Measurements from ENCODE around the gene LMCD1. TPM values are rescaled to one million over a fixed set of nuclear protein-coding genes. Genes with fewer than 3 reads are reported as not detected.

The LMCD1 gene
- total and polyA plus RNA-seq, 2 donors, result 7.8 to 34.7 TPM

- Histone ChIP-seq H3K36me3 (ENCODE audit: control insufficient read depth in 2 of 2, insufficient read depth in 2 of 2, low read length in 1 of 2) (no peaks in the 10 kb centered on the region), H3K4me3 (ENCODE audit: low read length in 2 of 2) (no peak overlapping the region), H3K4me1 (ENCODE audit: control insufficient read depth in 2 of 2, insufficient read depth in 2 of 2, low read length in 2 of 2) (no peaks in the 10 kb centered on the region), H3K27ac (ENCODE audit: low read depth in 1 of 2, low read length in 1 of 2) (no peak overlapping the region), H3K27me3 (ENCODE audit: control insufficient read depth in 2 of 2, insufficient read depth in 1 of 2, low read length in 1 of 2) (no peaks in the 10 kb centered on the region), H3K9me3 (ENCODE audit: control insufficient read depth in 2 of 2, insufficient read depth in 1 of 2, low read length in 1 of 2) (no peaks in the 10 kb centered on the region)
- WGBS, result 89% methylated on average over 8 of the region's 8 CpGs
- no peak for DNase-seq (ENCODE audit: low read depth in 6 of 9, low spot score in 9 of 9)
Measured at GRCh38 chr3:8536096-8537056, 34.8 kb downstream of the LMCD1 start.

- H3K4me3 ChIP-seq (ENCODE audit: low read length in 2 of 2), result no peak overlapping the region
- H3K27ac ChIP-seq (ENCODE audit: low read depth in 1 of 2, low read length in 1 of 2), result no peak overlapping the region
- no peak for DNase-seq (ENCODE audit: low read depth in 6 of 9, low spot score in 9 of 9)
- no peaks in the 10 kb centered on the region for H3K36me3 ChIP-seq (ENCODE audit: control insufficient read depth in 2 of 2, insufficient read depth in 2 of 2, low read length in 1 of 2)
- no peaks in the 10 kb centered on the region for H3K4me1 ChIP-seq (ENCODE audit: control insufficient read depth in 2 of 2, insufficient read depth in 2 of 2, low read length in 2 of 2)
- no peaks in the 10 kb centered on the region for H3K9me3 ChIP-seq (ENCODE audit: control insufficient read depth in 2 of 2, insufficient read depth in 1 of 2, low read length in 1 of 2)
- WGBS, result 71% methylated on average over 1 of the region's 1 CpG
- no peaks in the 10 kb centered on the region for H3K27me3 ChIP-seq (ENCODE audit: control insufficient read depth in 2 of 2, insufficient read depth in 1 of 2, low read length in 1 of 2)
Measured at GRCh38 chr3:8537440-8537839, 35.8 kb downstream of the LMCD1 start.

- 97% methylated on average over 4 of the region's 4 CpGs for WGBS
- Histone ChIP-seq H3K27ac (ENCODE audit: low read depth in 1 of 2, low read length in 1 of 2) (no peak overlapping the region), H3K4me1 (ENCODE audit: control insufficient read depth in 2 of 2, insufficient read depth in 2 of 2, low read length in 2 of 2) (no peaks in the 10 kb centered on the region), H3K4me3 (ENCODE audit: low read length in 2 of 2) (no peak overlapping the region), H3K36me3 (ENCODE audit: control insufficient read depth in 2 of 2, insufficient read depth in 2 of 2, low read length in 1 of 2) (no peaks in the 10 kb centered on the region), H3K27me3 (ENCODE audit: control insufficient read depth in 2 of 2, insufficient read depth in 1 of 2, low read length in 1 of 2) (no peaks in the 10 kb centered on the region), H3K9me3 (ENCODE audit: control insufficient read depth in 2 of 2, insufficient read depth in 1 of 2, low read length in 1 of 2) (no peaks in the 10 kb centered on the region)
- DNase-seq (ENCODE audit: low read depth in 6 of 9, low spot score in 9 of 9), result no peak
Measured at GRCh38 chr3:8538223-8538622, 36.6 kb downstream of the LMCD1 start.

GRCh38 chr3:8538913-8539312 lies 37.3 kb downstream of the LMCD1 start:
- Histone ChIP-seq H3K36me3 (ENCODE audit: control insufficient read depth in 2 of 2, insufficient read depth in 2 of 2, low read length in 1 of 2) (no peaks in the 10 kb centered on the region), H3K4me1 (ENCODE audit: control insufficient read depth in 2 of 2, insufficient read depth in 2 of 2, low read length in 2 of 2) (no peaks in the 10 kb centered on the region), H3K9me3 (ENCODE audit: control insufficient read depth in 2 of 2, insufficient read depth in 1 of 2, low read length in 1 of 2) (no peaks in the 10 kb centered on the region), H3K27ac (ENCODE audit: low read depth in 1 of 2, low read length in 1 of 2) (no peak overlapping the region), H3K4me3 (ENCODE audit: low read length in 2 of 2) (no peak overlapping the region), H3K27me3 (ENCODE audit: control insufficient read depth in 2 of 2, insufficient read depth in 1 of 2, low read length in 1 of 2) (no peaks in the 10 kb centered on the region)
- WGBS, result 89% methylated on average over 3 of the region's 3 CpGs
- DNase-seq (ENCODE audit: low read depth in 6 of 9, low spot score in 9 of 9), result no peak

- no peak for DNase-seq (ENCODE audit: low read depth in 6 of 9, low spot score in 9 of 9)
- Histone ChIP-seq H3K27ac (ENCODE audit: low read depth in 1 of 2, low read length in 1 of 2) (no peak overlapping the region), H3K4me1 (ENCODE audit: control insufficient read depth in 2 of 2, insufficient read depth in 2 of 2, low read length in 2 of 2) (no peaks in the 10 kb centered on the region), H3K27me3 (ENCODE audit: control insufficient read depth in 2 of 2, insufficient read depth in 1 of 2, low read length in 1 of 2) (no peaks in the 10 kb centered on the region), H3K9me3 (ENCODE audit: control insufficient read depth in 2 of 2, insufficient read depth in 1 of 2, low read length in 1 of 2) (no peaks in the 10 kb centered on the region), H3K4me3 (ENCODE audit: low read length in 2 of 2) (no peak overlapping the region), H3K36me3 (ENCODE audit: control insufficient read depth in 2 of 2, insufficient read depth in 2 of 2, low read length in 1 of 2) (no peaks in the 10 kb centered on the region)
- WGBS, result 86% methylated on average over 7 of the region's 7 CpGs
Measured at GRCh38 chr3:8539419-8539818, 37.8 kb downstream of the LMCD1 start.

GRCh38 chr3:8540456-8540855 lies 38.8 kb downstream of the LMCD1 start:
- H3K27ac ChIP-seq (ENCODE audit: low read depth in 1 of 2, low read length in 1 of 2), result no peak overlapping the region
- no peaks in the 10 kb centered on the region for H3K27me3 ChIP-seq (ENCODE audit: control insufficient read depth in 2 of 2, insufficient read depth in 1 of 2, low read length in 1 of 2)
- DNase-seq (ENCODE audit: low read depth in 6 of 9, low spot score in 9 of 9), result no peak
- no peaks in the 10 kb centered on the region for H3K9me3 ChIP-seq (ENCODE audit: control insufficient read depth in 2 of 2, insufficient read depth in 1 of 2, low read length in 1 of 2)
- H3K36me3 ChIP-seq (ENCODE audit: control insufficient read depth in 2 of 2, insufficient read depth in 2 of 2, low read length in 1 of 2), result no peaks in the 10 kb centered on the region
- H3K4me1 ChIP-seq (ENCODE audit: control insufficient read depth in 2 of 2, insufficient read depth in 2 of 2, low read length in 2 of 2), result no peaks in the 10 kb centered on the region
- 82% methylated on average over 6 of the region's 6 CpGs for WGBS
- no peak overlapping the region for H3K4me3 ChIP-seq (ENCODE audit: low read length in 2 of 2)

- Histone ChIP-seq H3K27me3 (ENCODE audit: control insufficient read depth in 2 of 2, insufficient read depth in 1 of 2, low read length in 1 of 2) (no peaks in the 10 kb centered on the region), H3K36me3 (ENCODE audit: control insufficient read depth in 2 of 2, insufficient read depth in 2 of 2, low read length in 1 of 2) (no peaks in the 10 kb centered on the region), H3K27ac (ENCODE audit: low read depth in 1 of 2, low read length in 1 of 2) (no peak overlapping the region), H3K9me3 (ENCODE audit: control insufficient read depth in 2 of 2, insufficient read depth in 1 of 2, low read length in 1 of 2) (no peaks in the 10 kb centered on the region), H3K4me1 (ENCODE audit: control insufficient read depth in 2 of 2, insufficient read depth in 2 of 2, low read length in 2 of 2) (no peaks in the 10 kb centered on the region), H3K4me3 (ENCODE audit: low read length in 2 of 2) (no peak overlapping the region)
- 95% methylated on average over 9 of the region's 9 CpGs for WGBS
- no peak for DNase-seq (ENCODE audit: low read depth in 6 of 9, low spot score in 9 of 9)
Measured at GRCh38 chr3:8541486-8541885, 39.9 kb downstream of the LMCD1 start.

- H3K36me3 ChIP-seq (ENCODE audit: control insufficient read depth in 2 of 2, insufficient read depth in 2 of 2, low read length in 1 of 2), result no peaks in the 10 kb centered on the region
- H3K27me3 ChIP-seq (ENCODE audit: control insufficient read depth in 2 of 2, insufficient read depth in 1 of 2, low read length in 1 of 2), result no peaks in the 10 kb centered on the region
- DNase-seq (ENCODE audit: low read depth in 6 of 9, low spot score in 9 of 9), result no peak
- H3K9me3 ChIP-seq (ENCODE audit: control insufficient read depth in 2 of 2, insufficient read depth in 1 of 2, low read length in 1 of 2), result no peaks in the 10 kb centered on the region
- WGBS, result 91% methylated on average over 12 of the region's 12 CpGs
- H3K27ac ChIP-seq (ENCODE audit: low read depth in 1 of 2, low read length in 1 of 2), result no peak overlapping the region
- no peak overlapping the region for H3K4me3 ChIP-seq (ENCODE audit: low read length in 2 of 2)
- no peaks in the 10 kb centered on the region for H3K4me1 ChIP-seq (ENCODE audit: control insufficient read depth in 2 of 2, insufficient read depth in 2 of 2, low read length in 2 of 2)
Measured at GRCh38 chr3:8542190-8543135, 40.8 kb downstream of the LMCD1 start.

GRCh38 chr3:8546609-8547008 lies 45.0 kb downstream of the LMCD1 start:
- Histone ChIP-seq H3K27ac (ENCODE audit: low read depth in 1 of 2, low read length in 1 of 2) (no peak overlapping the region), H3K27me3 (ENCODE audit: control insufficient read depth in 2 of 2, insufficient read depth in 1 of 2, low read length in 1 of 2) (no peaks in the 10 kb centered on the region), H3K9me3 (ENCODE audit: control insufficient read depth in 2 of 2, insufficient read depth in 1 of 2, low read length in 1 of 2) (no peaks in the 10 kb centered on the region), H3K36me3 (ENCODE audit: control insufficient read depth in 2 of 2, insufficient read depth in 2 of 2, low read length in 1 of 2) (no peaks in the 10 kb centered on the region), H3K4me3 (ENCODE audit: low read length in 2 of 2) (no peak overlapping the region), H3K4me1 (ENCODE audit: control insufficient read depth in 2 of 2, insufficient read depth in 2 of 2, low read length in 2 of 2) (no peaks in the 10 kb centered on the region)
- DNase-seq (ENCODE audit: low read depth in 6 of 9, low spot score in 9 of 9), result no peak
- WGBS, result 97% methylated on average over 4 of the region's 4 CpGs

Measured in thymus (tissue), 11 donors.